ENCODE measurements around the gene ONECUT2.

The ONECUT2 gene

GRCh38 chr18:57437402-57437765 lies 2.2 kb downstream of the ONECUT2 start:
- H3K14ac ChIP-seq (ENCODE audit: low read length in 2 of 2): no peak overlapping the region
- H3K9me3 ChIP-seq (ENCODE audit: control insufficient read depth, low read length): no peaks in the 10 kb centered on the region
- peak overlapping the region; percentile 74 for H3K4me2 ChIP-seq (ENCODE audit: low read length, poor library complexity, severe bottlenecking)
- peaks cover 0 to 6% of the 10 kb centered on the region in 2 experiments for H3K36me3 ChIP-seq (ENCODE audit: control insufficient read depth in 1 of 2, insufficient read depth in 2 of 2, low read depth in 1 of 2, low read length in 2 of 2)
- H3K27ac ChIP-seq (ENCODE audit: low read length, poor library complexity, severe bottlenecking): no peak overlapping the region
- H4K8ac ChIP-seq (ENCODE audit: low read length): no peak overlapping the region
- under 1% methylated on average over 16 of the region's 16 CpGs for WGBS
- H2BK5ac ChIP-seq (ENCODE audit: low read depth, low read length, poor library complexity, severe bottlenecking): no peak overlapping the region
- no peaks in the 10 kb centered on the region for H3K79me1 ChIP-seq (replicated peaks; ENCODE audit: low read length, poor library complexity, severe bottlenecking)
- no peak overlapping the region for H3K18ac ChIP-seq (ENCODE audit: low read depth in 1 of 2, low read length in 2 of 2)
- H3K4ac ChIP-seq (ENCODE audit: low read depth in 1 of 2, low read length in 2 of 2): no peak overlapping the region
- H4K91ac ChIP-seq (ENCODE audit: low read length): no peak overlapping the region
- H2BK15ac ChIP-seq (ENCODE audit: low read depth, poor library complexity, severe bottlenecking): no peak overlapping the region
- H2AK5ac ChIP-seq (ENCODE audit: low read length, severe bottlenecking): no peak overlapping the region
- no peak overlapping the region for H2AFZ ChIP-seq (ENCODE audit: low read depth, low read length)
- H2BK120ac ChIP-seq (ENCODE audit: low read depth, low read length): no peak overlapping the region
- no peak overlapping the region for H3K9ac ChIP-seq (ENCODE audit: low read length)
- no peak overlapping the region for H3K23ac ChIP-seq (ENCODE audit: low read length in 2 of 2)
- no peak for DNase-seq
- peaks cover 59% of the 10 kb centered on the region for H3K4me1 ChIP-seq (ENCODE audit: control insufficient read depth, insufficient read depth, low read depth, low read length)
- H2BK12ac ChIP-seq (ENCODE audit: low read length in 2 of 2): no peak overlapping the region
- H3K4me3 ChIP-seq (ENCODE audit: insufficient read depth in 1 of 2, low read depth in 1 of 2, low read length in 2 of 2): peak overlapping the region; percentile 53 to 64
- peaks cover 89 to 91% of the 10 kb centered on the region in 2 experiments for H3K27me3 ChIP-seq (ENCODE audit: control insufficient read depth in 1 of 2, insufficient read depth in 1 of 2, low read length in 2 of 2)

GRCh38 chr18:57437766-57438671 lies 2.8 kb downstream of the ONECUT2 start:
- Histone ChIP-seq H2AK5ac (ENCODE audit: low read length, severe bottlenecking) (no peak overlapping the region), H2BK5ac (ENCODE audit: low read depth, low read length, poor library complexity, severe bottlenecking) (no peak overlapping the region), H4K91ac (ENCODE audit: low read length) (no peak overlapping the region), H3K14ac (ENCODE audit: low read length in 2 of 2) (no peak overlapping the region), H2BK12ac (ENCODE audit: low read length in 2 of 2) (no peak overlapping the region), H3K9me3 (ENCODE audit: control insufficient read depth, low read length) (no peaks in the 10 kb centered on the region), H2BK120ac (ENCODE audit: low read depth, low read length) (no peak overlapping the region), H3K27me3 (ENCODE audit: control insufficient read depth in 1 of 2, insufficient read depth in 1 of 2, low read length in 2 of 2) (peaks cover 91% of the 10 kb centered on the region in 2 experiments), H3K18ac (ENCODE audit: low read depth in 1 of 2, low read length in 2 of 2) (no peak overlapping the region), H3K27ac (ENCODE audit: low read length, poor library complexity, severe bottlenecking) (no peak overlapping the region), H4K8ac (ENCODE audit: low read length) (no peak overlapping the region), H2BK15ac (ENCODE audit: low read depth, poor library complexity, severe bottlenecking) (no peak overlapping the region), H3K4me3 (ENCODE audit: insufficient read depth in 1 of 2, low read depth in 1 of 2, low read length in 2 of 2) (peak overlapping the region; percentile 53 to 64), H2AFZ (ENCODE audit: low read depth, low read length) (no peak overlapping the region), H3K23ac (ENCODE audit: low read length in 2 of 2) (no peak overlapping the region), H3K79me1 (replicated peaks; ENCODE audit: low read length, poor library complexity, severe bottlenecking) (no peaks in the 10 kb centered on the region), H3K4me2 (ENCODE audit: low read length, poor library complexity, severe bottlenecking) (peak overlapping the region; percentile 74), H3K4ac (ENCODE audit: low read depth in 1 of 2, low read length in 2 of 2) (no peak overlapping the region), H3K4me1 (ENCODE audit: control insufficient read depth, insufficient read depth, low read depth, low read length) (peaks cover 58% of the 10 kb centered on the region), H3K9ac (ENCODE audit: low read length) (no peak overlapping the region), H3K36me3 (ENCODE audit: control insufficient read depth in 1 of 2, insufficient read depth in 2 of 2, low read depth in 1 of 2, low read length in 2 of 2) (peaks cover 0 to 6% of the 10 kb centered on the region in 2 experiments)
- WGBS: 2% methylated on average over 65 of the region's 72 CpGs
- no peak for DNase-seq

GRCh38 chr18:57438743-57439608 lies 3.8 kb downstream of the ONECUT2 start:
- Histone ChIP-seq H2BK12ac (ENCODE audit: low read length in 2 of 2) (no peak overlapping the region), H3K4me3 (ENCODE audit: insufficient read depth in 1 of 2, low read depth in 1 of 2, low read length in 2 of 2) (peak overlapping the region in 1 of 2 experiments; percentile 64), H2AFZ (ENCODE audit: low read depth, low read length) (no peak overlapping the region), H3K4me1 (ENCODE audit: control insufficient read depth, insufficient read depth, low read depth, low read length) (peaks cover 58% of the 10 kb centered on the region), H3K27ac (ENCODE audit: low read length, poor library complexity, severe bottlenecking) (no peak overlapping the region), H3K14ac (ENCODE audit: low read length in 2 of 2) (no peak overlapping the region), H3K18ac (ENCODE audit: low read depth in 1 of 2, low read length in 2 of 2) (no peak overlapping the region), H3K27me3 (ENCODE audit: control insufficient read depth in 1 of 2, insufficient read depth in 1 of 2, low read length in 2 of 2) (peaks cover 91% of the 10 kb centered on the region in 2 experiments), H3K9ac (ENCODE audit: low read length) (no peak overlapping the region), H4K91ac (ENCODE audit: low read length) (no peak overlapping the region), H2BK5ac (ENCODE audit: low read depth, low read length, poor library complexity, severe bottlenecking) (no peak overlapping the region), H3K4me2 (ENCODE audit: low read length, poor library complexity, severe bottlenecking) (peak overlapping the region; percentile 74), H3K23ac (ENCODE audit: low read length in 2 of 2) (no peak overlapping the region), H3K79me1 (replicated peaks; ENCODE audit: low read length, poor library complexity, severe bottlenecking) (no peaks in the 10 kb centered on the region), H3K9me3 (ENCODE audit: control insufficient read depth, low read length) (no peaks in the 10 kb centered on the region), H3K4ac (ENCODE audit: low read depth in 1 of 2, low read length in 2 of 2) (no peak overlapping the region), H2BK15ac (ENCODE audit: low read depth, poor library complexity, severe bottlenecking) (no peak overlapping the region), H2AK5ac (ENCODE audit: low read length, severe bottlenecking) (no peak overlapping the region), H2BK120ac (ENCODE audit: low read depth, low read length) (no peak overlapping the region), H3K36me3 (ENCODE audit: control insufficient read depth in 1 of 2, insufficient read depth in 2 of 2, low read depth in 1 of 2, low read length in 2 of 2) (peaks cover 0 to 6% of the 10 kb centered on the region in 2 experiments), H4K8ac (ENCODE audit: low read length) (no peak overlapping the region)
- DNase-seq: no peak
- 4% methylated on average over 31 of the region's 31 CpGs for WGBS

- under 1% methylated on average over 23 of the region's 26 CpGs for WGBS
- H4K91ac ChIP-seq (ENCODE audit: low read length): no peak overlapping the region
- H3K79me1 ChIP-seq (replicated peaks; ENCODE audit: low read length, poor library complexity, severe bottlenecking): no peaks in the 10 kb centered on the region
Measured at GRCh38 chr18:57439609-57439968, 4.4 kb downstream of the ONECUT2 start.

More at GRCh38 chr18:57439609-57439968, 4.4 kb downstream of the ONECUT2 start:
- no peak for DNase-seq
- H3K9me3 ChIP-seq (ENCODE audit: control insufficient read depth, low read length): no peaks in the 10 kb centered on the region
- peaks cover 90 to 91% of the 10 kb centered on the region in 2 experiments for H3K27me3 ChIP-seq (ENCODE audit: control insufficient read depth in 1 of 2, insufficient read depth in 1 of 2, low read length in 2 of 2)
- no peak overlapping the region for H2BK5ac ChIP-seq (ENCODE audit: low read depth, low read length, poor library complexity, severe bottlenecking)
- no peak overlapping the region for H3K18ac ChIP-seq (ENCODE audit: low read depth in 1 of 2, low read length in 2 of 2)
- H3K4me3 ChIP-seq (ENCODE audit: insufficient read depth in 1 of 2, low read depth in 1 of 2, low read length in 2 of 2): no peak overlapping the region
- no peak overlapping the region for H3K27ac ChIP-seq (ENCODE audit: low read length, poor library complexity, severe bottlenecking)
- peaks cover 52% of the 10 kb centered on the region for H3K4me1 ChIP-seq (ENCODE audit: control insufficient read depth, insufficient read depth, low read depth, low read length)
- no peak overlapping the region for H2AK5ac ChIP-seq (ENCODE audit: low read length, severe bottlenecking)
- H2BK120ac ChIP-seq (ENCODE audit: low read depth, low read length): no peak overlapping the region
- H3K23ac ChIP-seq (ENCODE audit: low read length in 2 of 2): no peak overlapping the region
- peaks cover 0 to 6% of the 10 kb centered on the region in 2 experiments for H3K36me3 ChIP-seq (ENCODE audit: control insufficient read depth in 1 of 2, insufficient read depth in 2 of 2, low read depth in 1 of 2, low read length in 2 of 2)
- no peak overlapping the region for H4K8ac ChIP-seq (ENCODE audit: low read length)
- no peak overlapping the region for H2BK15ac ChIP-seq (ENCODE audit: low read depth, poor library complexity, severe bottlenecking)
- H2AFZ ChIP-seq (ENCODE audit: low read depth, low read length): no peak overlapping the region
- H3K4ac ChIP-seq (ENCODE audit: low read depth in 1 of 2, low read length in 2 of 2): no peak overlapping the region
- no peak overlapping the region for H2BK12ac ChIP-seq (ENCODE audit: low read length in 2 of 2)
- no peak overlapping the region for H3K9ac ChIP-seq (ENCODE audit: low read length)
- no peak overlapping the region for H3K4me2 ChIP-seq (ENCODE audit: low read length, poor library complexity, severe bottlenecking)
- no peak overlapping the region for H3K14ac ChIP-seq (ENCODE audit: low read length in 2 of 2)

Measured in mesenchymal stem cell (in vitro differentiated cells and primary cell).